Measurements from ENCODE around the gene TTLL10. TPM values are rescaled to one million over a fixed set of nuclear protein-coding genes. Genes with fewer than 3 reads are reported as not detected.

TTLL10 gene
- total RNA-seq, 1 experiment from 2014 or later = 0.68 TPM

DNA sequence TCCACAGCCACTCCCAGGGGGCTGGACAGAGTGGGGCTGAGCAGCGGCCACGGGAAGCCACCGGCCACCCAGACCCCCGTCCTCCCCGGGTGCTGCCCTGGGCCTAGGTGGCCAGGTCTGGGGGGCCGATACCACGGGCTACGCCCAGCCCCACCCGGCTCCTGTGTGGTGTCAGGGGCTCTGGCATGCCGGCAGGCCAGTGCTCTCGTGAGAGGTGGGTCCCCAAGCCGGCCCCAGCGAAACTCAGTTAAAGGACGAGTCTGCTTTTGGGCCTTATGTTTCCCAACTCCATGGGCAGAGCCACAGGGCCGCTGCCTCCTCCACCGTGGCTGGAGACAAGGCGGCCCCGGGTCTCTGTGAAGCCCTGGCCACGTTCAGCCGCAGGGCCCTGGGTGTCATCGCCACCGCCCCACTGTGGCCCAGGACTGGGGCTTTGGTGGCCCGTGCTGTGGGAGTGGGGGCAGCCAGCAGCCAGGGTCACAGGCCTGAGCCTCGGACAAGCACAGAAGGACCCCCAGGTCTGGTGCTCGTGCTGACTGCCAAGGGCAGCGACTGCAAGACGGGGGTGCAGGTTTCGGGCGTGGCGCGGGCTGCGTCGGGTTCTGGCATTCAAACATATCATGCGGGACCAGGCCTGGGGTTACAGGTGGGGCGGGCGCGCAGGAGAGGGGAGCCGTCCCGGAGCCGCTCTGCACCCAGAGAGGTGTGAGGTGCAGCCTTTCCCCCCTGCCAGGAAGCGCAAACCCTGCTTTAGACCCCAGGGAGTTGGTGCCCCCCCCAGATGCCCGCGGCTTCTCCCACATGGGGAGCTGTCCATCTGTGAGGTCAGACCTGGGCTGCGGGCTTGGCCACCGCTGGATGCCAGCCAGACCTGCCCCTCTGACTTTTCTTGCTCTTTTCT lies 45.9 kb upstream of the TTLL10 start:
- TF ChIP-seq, protein P1, sequence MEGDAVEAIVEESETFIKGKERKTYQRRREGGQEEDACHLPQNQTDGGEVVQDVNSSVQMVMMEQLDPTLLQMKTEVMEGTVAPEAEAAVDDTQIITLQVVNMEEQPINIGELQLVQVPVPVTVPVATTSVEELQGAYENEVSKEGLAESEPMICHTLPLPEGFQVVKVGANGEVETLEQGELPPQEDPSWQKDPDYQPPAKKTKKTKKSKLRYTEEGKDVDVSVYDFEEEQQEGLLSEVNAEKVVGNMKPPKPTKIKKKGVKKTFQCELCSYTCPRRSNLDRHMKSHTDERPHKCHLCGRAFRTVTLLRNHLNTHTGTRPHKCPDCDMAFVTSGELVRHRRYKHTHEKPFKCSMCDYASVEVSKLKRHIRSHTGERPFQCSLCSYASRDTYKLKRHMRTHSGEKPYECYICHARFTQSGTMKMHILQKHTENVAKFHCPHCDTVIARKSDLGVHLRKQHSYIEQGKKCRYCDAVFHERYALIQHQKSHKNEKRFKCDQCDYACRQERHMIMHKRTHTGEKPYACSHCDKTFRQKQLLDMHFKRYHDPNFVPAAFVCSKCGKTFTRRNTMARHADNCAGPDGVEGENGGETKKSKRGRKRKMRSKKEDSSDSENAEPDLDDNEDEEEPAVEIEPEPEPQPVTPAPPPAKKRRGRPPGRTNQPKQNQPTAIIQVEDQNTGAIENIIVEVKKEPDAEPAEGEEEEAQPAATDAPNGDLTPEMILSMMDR (conservative IDR thresholded peaks at IDR 0.05) = no peak
- no peak overlapping the region for H3K9ac ChIP-seq (ENCODE audit: extremely low read depth, insufficient read length, low read length)
- H2AK5ac ChIP-seq (ENCODE audit: insufficient read length, low read length) = no peak overlapping the region

More for the DNA sequence above, 45.9 kb upstream of the TTLL10 start:
- Histone ChIP-seq H4K20me1 (ENCODE audit: control insufficient read depth, insufficient read depth, insufficient read length) (no peaks in the 10 kb centered on the region), H2BK120ac (ENCODE audit: low read depth, low read length, poor library complexity, severe bottlenecking) (no peak overlapping the region), H3K4me2 (ENCODE audit: insufficient read depth, insufficient read length, low read length) (no peak overlapping the region), H2BK20ac (ENCODE audit: low read depth, low read length, poor library complexity, severe bottlenecking) (no peak overlapping the region), H3K23me2 (ENCODE audit: insufficient read length, low read depth, low read length, poor library complexity, severe bottlenecking) (no peaks in the 10 kb centered on the region), H2AFZ (ENCODE audit: low read length) (no peak overlapping the region), H3K14ac (ENCODE audit: insufficient read depth, low read length) (no peak overlapping the region; the same call in 1 of the 2 replicates), H3T11ph (ENCODE audit: low read length) (no peak overlapping the region), H3K56ac (ENCODE audit: insufficient read length, low read depth, low read length) (no peak overlapping the region), H4K8ac (replicated peaks; ENCODE audit: insufficient read length, low read depth, low read length) (no peak overlapping the region), H3K4ac (ENCODE audit: low read depth, low read length) (no peak overlapping the region), H3K27ac (ENCODE audit: insufficient read length, low read depth, low read length) (no peak overlapping the region), H2BK15ac (ENCODE audit: low read depth, low read length) (no peak overlapping the region), H3K79me2 (ENCODE audit: insufficient read depth, low read length) (no peaks in the 10 kb centered on the region), H2BK5ac (ENCODE audit: insufficient read length, low read length) (no peak overlapping the region), H3K4me1 (ENCODE audit: insufficient read depth, low read length) (no peaks in the 10 kb centered on the region), H3K27me3 (ENCODE audit: insufficient read depth, low read length) (no peaks in the 10 kb centered on the region), H4K5ac (ENCODE audit: insufficient read length, low read depth, low read length) (no peak overlapping the region), H3K23ac (ENCODE audit: insufficient read length, low read depth, low read length) (no peak overlapping the region), H3K9me3 (ENCODE audit: control insufficient read depth, low read depth, low read length) (no peaks in the 10 kb centered on the region), H3K79me1 (ENCODE audit: insufficient read depth, low read depth, low read length, poor library complexity, severe bottlenecking) (no peaks in the 10 kb centered on the region), H4K91ac (ENCODE audit: insufficient read length, low read depth, low read length) (no peak overlapping the region), H2BK12ac (ENCODE audit: insufficient read length, low read depth, low read length) (no peak overlapping the region), H3K18ac (ENCODE audit: insufficient read length, low read depth, low read length) (no peak overlapping the region)
- no peak for DNase-seq
- WGBS (ENCODE audit: extremely low coverage, insufficient read length, low lambda C conversion rate) = no CpG with 5 or more reads among the region's 45 CpGs
- Mint-ChIP-seq H3K27ac (no peak overlapping the region), H3K9me3 (peaks cover 8 to 9% of the 10 kb centered on the region in 2 experiments; a peak in 4 of 5 replicates), H3K27me3 (ENCODE audit: low read depth) (peaks cover 20% of the 10 kb centered on the region), H3K4me1 (peaks cover 4 to 6% of the 10 kb centered on the region in 2 experiments; a peak in 3 of 4 replicates), H3K4me3 (no peak overlapping the region), H3K36me3 (ENCODE audit: insufficient read depth in 1 of 3, low read depth in 3 of 3) (peaks cover 0 to 7% (median 0%) of the 10 kb centered on the region in 3 experiments; a peak in 2 of 7 replicates)

All from H9 (cell line).